Ramos (cell line): Measurements from ENCODE around the gene NNMT.

Experiments used
- in situ Hi-C: fragments of 300-500 bp; cut with MboI; formaldehyde crosslinking; loops from one replicate; pipeline ENCODE4 v1.14.3; 2022; ENCODE audit warnings: low sequenced_read_pairs; ENCODE audit not compliant: unreplicated experiment

The NNMT gene

GRCh38 chr11:114295676-114296604, at the start of gene NNMT:
NNMT (plus strand) TSS chr11:114296399; CDS start chr11:114296557, 158 bp downstream.
- in situ Hi-C loops, result no loop called here

DNA sequence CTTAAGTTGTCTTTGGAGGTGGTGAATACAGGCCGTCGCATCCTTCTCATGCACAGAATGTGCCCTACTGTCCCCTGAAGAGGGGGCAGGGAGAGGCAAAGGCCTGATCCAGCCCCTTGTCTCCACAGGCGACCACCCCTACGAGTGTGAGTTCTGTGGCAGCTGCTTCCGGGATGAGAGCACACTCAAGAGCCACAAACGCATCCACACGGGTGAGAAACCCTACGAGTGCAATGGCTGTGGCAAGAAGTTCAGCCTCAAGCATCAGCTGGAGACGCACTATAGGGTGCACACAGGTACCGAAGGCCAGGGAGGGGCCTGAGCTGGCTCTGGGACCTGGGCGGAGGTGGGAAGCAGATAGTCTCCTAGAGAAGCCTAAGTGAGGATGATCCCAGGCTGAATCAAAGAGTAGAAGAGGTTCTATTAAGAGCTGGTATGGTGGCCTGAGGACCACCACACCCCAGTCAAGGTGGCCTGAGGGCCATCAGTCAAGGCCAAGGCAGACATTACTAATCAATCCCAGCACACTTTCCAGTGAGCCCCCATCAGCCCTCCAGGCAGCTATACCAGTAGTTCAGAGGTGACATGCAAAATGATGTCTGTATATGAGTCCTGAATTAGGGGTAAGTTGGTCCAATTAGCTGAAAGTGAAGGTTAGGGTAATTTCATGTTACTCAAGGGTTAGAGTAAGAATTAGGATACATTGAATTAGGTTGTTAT, 49.0 kb upstream of the NNMT start:
- in situ Hi-C loops, result no loop called here

DNA sequence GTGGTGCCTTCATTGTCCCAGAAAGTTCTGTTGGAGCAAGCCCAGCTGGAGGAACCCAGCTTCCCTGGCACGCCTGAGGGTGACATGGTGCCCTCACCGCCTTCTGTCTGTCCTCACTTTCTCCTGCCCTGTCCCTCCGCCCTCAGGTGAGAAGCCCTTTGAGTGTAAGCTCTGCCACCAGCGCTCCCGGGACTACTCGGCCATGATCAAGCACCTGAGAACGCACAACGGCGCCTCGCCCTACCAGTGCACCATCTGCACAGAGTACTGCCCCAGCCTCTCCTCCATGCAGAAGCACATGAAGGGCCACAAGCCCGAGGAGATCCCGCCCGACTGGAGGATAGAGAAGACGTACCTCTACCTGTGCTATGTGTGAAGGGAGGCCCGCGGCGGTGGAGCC, 46.0 kb upstream of the NNMT start:
- in situ Hi-C loops, result loop anchor here (25.0 kb wide), 2 partner anchors 263 to 938 kb away; partner anchors contain the start of genes HTR3A and TTC12

- in situ Hi-C loops, result loop anchor here (25.0 kb wide), 2 partner anchors 264 to 939 kb away; partner anchors contain the start of genes HTR3A and TTC12
Measured at GRCh38 chr11:114250993-114251814, 45.0 kb upstream of the NNMT start.

DNA sequence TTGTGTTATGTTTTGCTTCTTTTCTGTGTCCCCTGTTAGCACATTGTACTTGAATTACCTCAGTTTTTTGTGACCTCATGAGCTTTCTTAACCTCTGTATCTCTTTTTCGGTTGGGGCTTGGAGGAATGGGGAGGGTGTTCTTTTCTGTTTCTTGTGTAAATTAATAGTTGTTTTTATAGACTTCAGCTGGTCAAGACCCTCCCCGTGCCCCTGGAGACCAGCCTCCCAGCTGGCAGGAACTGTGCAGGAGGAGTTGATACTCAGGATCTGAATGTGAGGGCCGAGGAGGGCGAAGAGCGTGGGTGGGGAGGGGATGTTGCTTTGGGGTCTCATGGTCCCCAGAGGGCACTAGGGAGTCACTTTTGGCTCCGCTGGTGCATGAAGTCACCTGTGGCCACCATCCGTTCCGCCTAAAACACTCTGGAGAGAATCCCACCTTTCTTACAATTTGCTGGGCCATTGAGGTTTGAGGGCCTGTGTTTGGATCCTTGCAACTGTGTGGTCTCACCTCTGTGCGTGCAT, 44.3 kb upstream of the NNMT start:
- in situ Hi-C loops, result loop anchor here (25.0 kb wide), 2 partner anchors 265 to 940 kb away; partner anchors contain the start of genes HTR3A and TTC12

DNA sequence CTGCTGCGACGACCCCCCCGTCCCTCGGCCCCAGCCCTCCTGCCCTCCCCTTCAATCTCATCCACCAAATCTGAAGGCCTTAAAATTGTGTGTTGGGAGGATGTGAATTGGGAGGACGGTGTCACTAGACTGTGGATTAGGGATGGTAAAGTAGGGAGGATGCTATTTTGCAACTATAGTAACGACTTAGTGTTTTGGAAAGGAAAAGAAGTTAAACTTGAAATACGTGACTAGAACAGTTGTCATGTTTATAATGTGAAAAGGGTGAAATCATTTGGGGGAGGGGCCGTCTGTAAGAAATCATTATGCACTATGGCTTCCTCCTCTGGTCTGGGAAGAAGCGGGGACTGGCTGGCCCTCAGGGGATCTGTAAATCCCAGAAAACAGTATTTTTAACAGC, 43.4 kb upstream of the NNMT start:
- in situ Hi-C loops, result loop anchor here (25.0 kb wide), 2 partner anchors 265 to 940 kb away; partner anchors contain the start of genes HTR3A and TTC12

GRCh38 chr11:114253771-114254170, 42.4 kb upstream of the NNMT start:
- in situ Hi-C loops, result loop anchor here (25.0 kb wide), 2 partner anchors 266 to 941 kb away; partner anchors contain the start of genes HTR3A and TTC12

GRCh38 chr11:114254571-114255146, 41.5 kb upstream of the NNMT start:
- in situ Hi-C loops, result loop anchor here (25.0 kb wide), 2 partner anchors 267 to 942 kb away; partner anchors contain the start of genes HTR3A and TTC12

DNA sequence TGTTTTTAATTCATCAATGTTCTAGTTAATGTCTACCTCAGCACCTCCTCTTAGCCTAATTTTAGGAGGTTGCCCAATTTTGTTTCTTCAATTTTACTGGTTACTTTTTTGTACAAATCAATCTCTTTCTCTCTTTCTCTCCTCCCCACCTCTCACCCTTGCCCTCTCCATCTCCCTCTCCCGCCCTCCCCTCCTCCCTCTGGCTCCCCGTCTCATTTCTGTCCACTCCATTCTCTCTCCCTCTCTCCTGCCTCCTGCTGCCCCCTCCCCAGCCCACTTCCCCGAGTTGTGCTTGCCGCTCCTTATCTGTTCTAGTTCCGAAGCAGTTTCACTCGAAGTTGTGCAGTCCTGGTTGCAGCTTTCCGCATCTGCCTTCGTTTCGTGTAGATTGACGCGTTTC, 40.9 kb upstream of the NNMT start:
- in situ Hi-C loops, result loop anchor here (25.0 kb wide), 2 partner anchors 268 to 943 kb away; partner anchors contain the start of genes HTR3A and TTC12

- in situ Hi-C loops, result loop anchor here (25.0 kb wide), 2 partner anchors 269 to 944 kb away; partner anchors contain the start of genes HTR3A and TTC12
Measured at GRCh38 chr11:114256176-114256966, 39.8 kb upstream of the NNMT start.

- in situ Hi-C loops, result loop anchor here (25.0 kb wide), 2 partner anchors 270 to 945 kb away; partner anchors contain the start of genes HTR3A and TTC12
Measured at GRCh38 chr11:114256967-114257286, 39.3 kb upstream of the NNMT start.

GRCh38 chr11:114257621-114258558, 38.3 kb upstream of the NNMT start:
- in situ Hi-C loops, result loop anchor here (25.0 kb wide), 2 partner anchors 271 to 946 kb away; partner anchors contain the start of genes HTR3A and TTC12

GRCh38 chr11:114258696-114259095, 37.5 kb upstream of the NNMT start:
- in situ Hi-C loops, result loop anchor here (25.0 kb wide), 2 partner anchors 271 to 946 kb away; partner anchors contain the start of genes HTR3A and TTC12

DNA sequence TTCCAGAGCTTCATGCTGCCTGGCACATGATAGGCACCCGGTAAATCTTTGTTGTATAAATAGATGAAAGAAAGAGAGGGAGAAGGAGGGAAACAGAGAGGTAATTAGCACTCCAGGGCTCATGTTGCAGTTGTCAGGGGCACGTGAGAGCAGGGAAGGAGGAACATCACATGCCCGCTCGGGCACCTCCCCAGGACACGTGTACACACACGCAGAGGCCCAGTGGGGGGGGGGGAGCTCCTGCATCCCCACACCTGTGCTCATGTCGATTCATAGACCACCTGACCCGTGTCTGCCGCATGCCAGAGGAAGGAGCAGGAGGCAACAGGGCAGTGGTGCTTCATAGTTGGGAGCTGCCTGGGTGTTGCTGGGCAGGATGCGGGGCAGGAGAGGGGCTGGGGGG, 37.1 kb upstream of the NNMT start:
- in situ Hi-C loops, result loop anchor here (25.0 kb wide), 2 partner anchors 272 to 947 kb away; partner anchors contain the start of genes HTR3A and TTC12

DNA sequence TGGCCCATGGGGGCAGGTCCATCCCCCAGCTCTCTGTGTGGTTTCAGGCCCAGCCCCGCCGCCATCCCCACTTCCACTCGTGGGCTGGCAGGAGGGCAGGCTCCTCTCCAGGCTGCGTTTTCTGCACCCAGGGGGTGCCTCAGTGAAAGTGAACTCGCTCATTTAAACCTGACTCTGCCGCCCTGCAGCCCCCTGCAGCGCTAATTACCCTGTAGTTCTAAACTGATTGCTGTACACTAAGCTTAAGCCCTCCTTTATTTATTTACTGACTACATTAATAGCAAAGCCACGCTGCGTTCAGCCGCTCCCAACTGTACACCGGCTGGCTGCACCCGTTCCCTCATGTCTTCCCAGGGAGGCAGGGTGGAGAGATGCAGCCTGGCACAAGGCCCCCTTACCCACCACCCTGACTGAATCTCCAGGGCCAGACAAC, 36.6 kb upstream of the NNMT start:
- in situ Hi-C loops, result loop anchor here (25.0 kb wide), 2 partner anchors 272 to 947 kb away; partner anchors contain the start of genes HTR3A and TTC12

DNA sequence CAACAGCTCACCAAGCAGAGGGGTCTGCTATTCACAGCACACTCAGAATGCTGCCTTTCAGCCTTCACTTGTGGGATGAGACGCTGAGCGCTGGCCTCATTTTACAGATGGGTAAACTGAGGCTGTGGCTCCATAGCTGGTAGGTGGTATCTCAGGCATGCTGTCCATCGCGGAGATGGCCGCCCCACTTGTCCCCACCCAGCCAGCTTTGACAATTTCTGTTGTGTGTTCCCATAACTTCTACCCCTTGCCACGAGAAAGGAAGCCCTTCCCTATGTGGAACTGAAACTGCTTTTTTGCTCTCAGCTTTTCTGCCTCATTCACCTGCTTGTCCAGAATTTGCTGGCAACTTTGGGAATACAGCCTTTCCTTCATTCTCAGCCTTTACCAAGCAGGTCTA, 36.1 kb upstream of the NNMT start:
- in situ Hi-C loops, result loop anchor here (5.0 to 25.0 kb wide), 3 partner anchors 273 to 948 kb away; partner anchors contain the start of genes HTR3A and TTC12

GRCh38 chr11:114260483-114260882, 35.7 kb upstream of the NNMT start:
- in situ Hi-C loops, result loop anchor here (5.0 to 25.0 kb wide), 3 partner anchors 273 to 948 kb away; partner anchors contain the start of genes HTR3A and TTC12
